ENCODE results near the gene METTL13. TPM values are rescaled to one million over a fixed set of nuclear protein-coding genes. Genes with fewer than 3 reads are reported as not detected.

METTL13 gene
- total RNA-seq, 2 donors from 2014 or later: 9.2 to 13.5 TPM

- Histone ChIP-seq H3K27ac (no peak overlapping the region), H3K4me3 (no peak overlapping the region), H3K27me3 (no peaks in the 10 kb centered on the region), H3K9me3 (no peaks in the 10 kb centered on the region), H3K4me1 (no peaks in the 10 kb centered on the region), H3K36me3 (replicated peaks in 1 of 2; ENCODE audit: insufficient read depth in 1 of 2, low read depth in 2 of 2) (no peaks in the 10 kb centered on the region)
- TF ChIP-seq POLR2A (IDR thresholded peaks at IDR 0.05): no peak
- no peak for TF ChIP-seq CTCF (IDR thresholded peaks at IDR 0.05)
- intact Hi-C loops (cut with DNase I): no loop called here
- WGBS, 2 donors: 48 to 55% methylated on average over 4 of the region's 4 CpGs
- ATAC-seq (no peak), DNase-seq (no peak)
Measured at GRCh38 chr1:171753685-171754352, 27.6 kb upstream of the METTL13 start.

DNA sequence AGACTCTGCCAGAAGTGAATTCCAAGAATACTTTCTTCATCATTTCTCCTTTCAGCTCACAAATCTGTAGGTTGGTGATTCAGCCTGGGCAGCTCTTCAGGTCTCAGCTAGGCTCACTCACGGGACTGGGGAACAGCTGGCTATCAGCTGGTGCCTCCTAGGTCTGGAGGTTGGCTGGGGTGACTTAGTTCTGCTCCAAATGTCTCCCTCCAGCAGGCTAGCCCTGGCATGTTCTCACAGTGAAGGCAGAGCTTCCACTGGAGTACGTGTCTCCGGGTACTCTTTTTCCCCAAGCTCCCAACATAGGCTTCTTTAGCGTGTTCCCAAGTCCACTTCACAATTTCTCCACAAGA is 27.1 kb upstream of the METTL13 start:
- Histone ChIP-seq H3K27me3 (no peaks in the 10 kb centered on the region), H3K9me3 (no peaks in the 10 kb centered on the region), H3K36me3 (replicated peaks in 1 of 2; ENCODE audit: insufficient read depth in 1 of 2, low read depth in 2 of 2) (no peaks in the 10 kb centered on the region), H3K4me3 (no peak overlapping the region), H3K4me1 (no peaks in the 10 kb centered on the region), H3K27ac (no peak overlapping the region)
- intact Hi-C loops (cut with DNase I): no loop called here
- ATAC-seq: no peak
- DNase-seq: no peak
- TF ChIP-seq CTCF (IDR thresholded peaks at IDR 0.05): no peak
- TF ChIP-seq POLR2A (IDR thresholded peaks at IDR 0.05): no peak
- WGBS, 2 donors: 71 to 74% methylated on average over 4 of the region's 4 CpGs

GRCh38 chr1:171754971-171755370 is 26.5 kb upstream of the METTL13 start:
- H3K27ac ChIP-seq: no peak overlapping the region
- H3K36me3 ChIP-seq (replicated peaks in 1 of 2; ENCODE audit: insufficient read depth in 1 of 2, low read depth in 2 of 2): no peaks in the 10 kb centered on the region
- no peaks in the 10 kb centered on the region for H3K27me3 ChIP-seq
- H3K4me3 ChIP-seq: no peak overlapping the region
- TF ChIP-seq POLR2A (IDR thresholded peaks at IDR 0.05) (no peak), CTCF (IDR thresholded peaks at IDR 0.05) (no peak)
- WGBS, 2 donors: 100% methylated on average over 1 of the region's 1 CpG
- intact Hi-C loops (cut with DNase I): no loop called here
- ATAC-seq: no peak
- no peaks in the 10 kb centered on the region for H3K4me1 ChIP-seq
- no peaks in the 10 kb centered on the region for H3K9me3 ChIP-seq
- no peak for DNase-seq

DNA sequence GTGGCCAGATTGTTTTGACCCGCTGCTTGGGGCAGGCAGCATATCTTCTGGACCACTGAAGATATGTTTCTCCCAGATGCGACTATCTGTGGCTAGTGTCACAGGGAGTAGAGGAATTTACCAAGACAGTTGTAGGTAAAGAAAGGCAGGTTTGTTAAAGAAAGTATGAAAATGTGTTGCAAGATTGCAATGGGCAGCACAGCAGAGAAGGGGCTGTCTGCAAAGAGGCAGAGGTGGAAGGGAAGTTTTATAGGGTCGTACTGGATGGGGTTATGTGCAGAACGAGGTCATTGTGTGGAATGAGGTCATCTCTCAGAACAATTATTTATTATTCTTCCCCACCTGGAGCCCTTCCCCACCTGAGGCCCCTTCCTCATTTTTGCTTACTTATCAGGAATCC is 24.6 kb upstream of the METTL13 start:
- TF ChIP-seq CTCF (IDR thresholded peaks at IDR 0.05): no peak
- TF ChIP-seq POLR2A (IDR thresholded peaks at IDR 0.05): no peak
- ATAC-seq (no peak), DNase-seq (no peak)
- H3K36me3 ChIP-seq (replicated peaks in 1 of 2; ENCODE audit: insufficient read depth in 1 of 2, low read depth in 2 of 2): no peaks in the 10 kb centered on the region
- no peak overlapping the region for H3K27ac ChIP-seq
- no peaks in the 10 kb centered on the region for H3K27me3 ChIP-seq
- no peaks in the 10 kb centered on the region for H3K4me1 ChIP-seq
- intact Hi-C loops (cut with DNase I): no loop called here
- WGBS, 2 donors: 65 to 82% methylated on average over 4 of the region's 4 CpGs
- H3K4me3 ChIP-seq: no peak overlapping the region
- no peaks in the 10 kb centered on the region for H3K9me3 ChIP-seq

DNA sequence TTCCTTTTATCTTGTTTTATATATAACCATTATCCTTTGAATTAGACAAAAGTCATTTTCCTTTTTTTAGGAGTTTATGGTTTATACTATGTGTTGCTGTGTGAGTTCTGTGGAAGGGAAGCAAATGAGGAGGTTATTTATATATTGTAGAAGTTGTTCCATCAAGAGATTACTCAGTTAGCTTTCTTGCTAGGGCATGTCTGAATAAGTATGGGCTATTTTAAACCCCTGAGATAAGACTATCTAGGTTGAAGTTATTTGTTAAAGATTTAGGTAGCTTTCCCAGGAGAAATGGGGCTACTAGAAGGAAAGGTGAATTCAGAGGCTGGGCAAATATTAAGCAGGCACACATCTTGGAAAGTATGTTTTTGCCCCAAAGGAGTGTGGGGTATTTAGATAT is 23.4 kb upstream of the METTL13 start:
- H3K4me1 ChIP-seq: no peaks in the 10 kb centered on the region
- intact Hi-C loops (cut with DNase I): no loop called here
- no peaks in the 10 kb centered on the region for H3K36me3 ChIP-seq (replicated peaks in 1 of 2; ENCODE audit: insufficient read depth in 1 of 2, low read depth in 2 of 2)
- no peak for DNase-seq
- no peaks in the 10 kb centered on the region for H3K9me3 ChIP-seq
- H3K27me3 ChIP-seq: no peaks in the 10 kb centered on the region
- ATAC-seq: no peak
- TF ChIP-seq CTCF (IDR thresholded peaks at IDR 0.05): no peak
- TF ChIP-seq POLR2A (IDR thresholded peaks at IDR 0.05): no peak
- no peak overlapping the region for H3K27ac ChIP-seq
- no peak overlapping the region for H3K4me3 ChIP-seq

All from body of pancreas (tissue), 4 donors.